Breast epithelium (tissue), 4 donors: Measurements from ENCODE around the gene NXPH4. TPM values are rescaled to one million over a fixed set of nuclear protein-coding genes. Genes with fewer than 3 reads are reported as not detected.

Experiments
- DNase-seq, 2 donors: peaks; one replicate each; pipeline ENCODE4 v3.0.0-alpha.2; 2019; ENCODE audit warnings: low spot score in 2 of 2
- H3K27ac ChIP-seq, 2 donors: fragments of 200-600 bp; sonication (generic) in 1 of 2; one replicate each; pipeline ENCODE4 v1.5.1; 2016 to 2019; ENCODE audit warnings: mild to moderate bottlenecking in 1 of 2
- H3K27me3 ChIP-seq, 2 donors: fragments of 200-600 bp; sonication (generic) in 1 of 2; one replicate each; pipeline versions ENCODE4 v1.5.1 to v1.6.0; 2017 to 2019; ENCODE audit warnings: control low read depth in 1 of 2, mild to moderate bottlenecking in 1 of 2
- H3K36me3 ChIP-seq: fragments of 200-600 bp; one replicate; pipeline ENCODE4 v1.5.1; 2019
- H3K4me1 ChIP-seq, 2 donors: fragments of 200-600 bp; sonication (generic); one replicate each; pipeline ENCODE4 v1.5.1; 2016 to 2019; ENCODE audit warnings: control low read depth in 1 of 2
- H3K4me3 ChIP-seq, 3 donors: fragments of 200-600 bp; sonication (generic); 1 replicate in 2 of 3; 2 replicates in 1 of 3; pipeline ENCODE4 v1.5.1; 2016 to 2019; ENCODE audit warnings: mild to moderate bottlenecking in 3 of 3, moderate library complexity in 2 of 3
- H3K9me3 ChIP-seq, 2 donors: fragments of 200-600 bp; sonication (generic) in 1 of 2; one replicate each; pipeline ENCODE4 v1.5.1; 2016 to 2019; ENCODE audit warnings: control low read depth in 1 of 2
- POLR2A ChIP-seq: fragments of 450-650 bp; IDR thresholded peaks from one replicate; pipeline ENCODE4 v1.6.1; 2016; ENCODE audit warnings: antibody characterized with exemption, mild to moderate bottlenecking, moderate library complexity
- POLR2AphosphoS5 ChIP-seq, 3 donors: sonication (generic); formaldehyde crosslinking; IDR thresholded peaks; one replicate each; pipeline ENCODE4 v1.6.1; 2017; ENCODE audit warnings: antibody characterized with exemption in 3 of 3
- intact Hi-C: fragments of 100-400 bp; cut with DNase I; formaldehyde crosslinking; loops from one replicate; pipeline ENCODE4 v1.15.1; 2023; ENCODE audit warnings: low total_unique reads
- total RNA-seq, 3 donors: library from RNA; depleted of rRNA; stranded (reverse); fragments of >200 nt; gene quantifications; one replicate each; pipeline ENCODE4 v1.1.0, GENCODE V29; 2016
- TF ChIP-seq, protein P1 (sequence below), 3 donors: fragments of 450-650 bp; IDR thresholded peaks; one replicate each; pipeline ENCODE4 v1.5.1; 2016 to 2017; ENCODE audit warnings: antibody characterized with exemption in 3 of 3, mild to moderate bottlenecking in 3 of 3, moderate library complexity in 3 of 3

The NXPH4 gene
- total RNA-seq, 3 donors from 2014 or later, result 0.33 TPM; not detected in 2

DNA sequence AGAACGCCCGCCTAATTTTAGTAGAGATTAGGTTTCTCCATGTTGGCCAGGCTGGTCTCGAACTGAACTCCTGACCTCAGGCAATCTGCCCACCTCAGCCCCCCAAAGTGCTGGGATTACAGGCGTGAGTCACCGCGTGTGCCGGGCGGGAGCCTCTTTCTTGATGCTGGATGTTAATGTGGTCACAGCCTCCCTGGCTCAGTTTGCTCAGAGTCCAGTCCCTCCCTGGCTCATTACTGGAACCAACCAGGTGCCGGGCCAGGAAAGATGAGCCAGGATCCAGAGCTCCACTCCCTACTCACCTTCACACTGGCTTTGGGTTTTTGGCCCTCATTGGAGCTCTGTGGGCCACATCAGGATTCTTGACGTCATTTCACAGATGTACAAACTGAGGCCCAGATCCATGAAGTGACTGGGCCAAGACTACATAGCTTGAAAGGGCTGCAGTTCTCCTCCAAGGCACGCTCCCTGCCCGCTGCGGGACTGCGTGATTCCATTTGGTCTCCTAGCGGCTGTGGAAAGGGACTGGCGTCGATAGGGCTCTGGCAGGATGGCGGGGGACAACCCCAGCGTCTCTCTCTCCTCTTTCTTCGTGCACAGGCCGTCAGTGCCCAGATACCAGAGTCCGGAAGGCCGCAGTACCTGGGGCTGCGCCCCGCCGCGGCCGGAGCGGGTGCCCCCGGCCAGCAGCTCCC lies 7.8 kb downstream of the NXPH4 start:
- intact Hi-C loops, result no loop called here
- peaks cover 9 to 74% of the 10 kb centered on the region in 2 donors for H3K27me3 ChIP-seq
- TF ChIP-seq POLR2AphosphoS5 (IDR thresholded peaks at IDR 0.05) (no peak), POLR2A (no peak)
- TF ChIP-seq, protein P1, sequence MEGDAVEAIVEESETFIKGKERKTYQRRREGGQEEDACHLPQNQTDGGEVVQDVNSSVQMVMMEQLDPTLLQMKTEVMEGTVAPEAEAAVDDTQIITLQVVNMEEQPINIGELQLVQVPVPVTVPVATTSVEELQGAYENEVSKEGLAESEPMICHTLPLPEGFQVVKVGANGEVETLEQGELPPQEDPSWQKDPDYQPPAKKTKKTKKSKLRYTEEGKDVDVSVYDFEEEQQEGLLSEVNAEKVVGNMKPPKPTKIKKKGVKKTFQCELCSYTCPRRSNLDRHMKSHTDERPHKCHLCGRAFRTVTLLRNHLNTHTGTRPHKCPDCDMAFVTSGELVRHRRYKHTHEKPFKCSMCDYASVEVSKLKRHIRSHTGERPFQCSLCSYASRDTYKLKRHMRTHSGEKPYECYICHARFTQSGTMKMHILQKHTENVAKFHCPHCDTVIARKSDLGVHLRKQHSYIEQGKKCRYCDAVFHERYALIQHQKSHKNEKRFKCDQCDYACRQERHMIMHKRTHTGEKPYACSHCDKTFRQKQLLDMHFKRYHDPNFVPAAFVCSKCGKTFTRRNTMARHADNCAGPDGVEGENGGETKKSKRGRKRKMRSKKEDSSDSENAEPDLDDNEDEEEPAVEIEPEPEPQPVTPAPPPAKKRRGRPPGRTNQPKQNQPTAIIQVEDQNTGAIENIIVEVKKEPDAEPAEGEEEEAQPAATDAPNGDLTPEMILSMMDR (IDR thresholded peaks at IDR 0.05), result no peak

DNA sequence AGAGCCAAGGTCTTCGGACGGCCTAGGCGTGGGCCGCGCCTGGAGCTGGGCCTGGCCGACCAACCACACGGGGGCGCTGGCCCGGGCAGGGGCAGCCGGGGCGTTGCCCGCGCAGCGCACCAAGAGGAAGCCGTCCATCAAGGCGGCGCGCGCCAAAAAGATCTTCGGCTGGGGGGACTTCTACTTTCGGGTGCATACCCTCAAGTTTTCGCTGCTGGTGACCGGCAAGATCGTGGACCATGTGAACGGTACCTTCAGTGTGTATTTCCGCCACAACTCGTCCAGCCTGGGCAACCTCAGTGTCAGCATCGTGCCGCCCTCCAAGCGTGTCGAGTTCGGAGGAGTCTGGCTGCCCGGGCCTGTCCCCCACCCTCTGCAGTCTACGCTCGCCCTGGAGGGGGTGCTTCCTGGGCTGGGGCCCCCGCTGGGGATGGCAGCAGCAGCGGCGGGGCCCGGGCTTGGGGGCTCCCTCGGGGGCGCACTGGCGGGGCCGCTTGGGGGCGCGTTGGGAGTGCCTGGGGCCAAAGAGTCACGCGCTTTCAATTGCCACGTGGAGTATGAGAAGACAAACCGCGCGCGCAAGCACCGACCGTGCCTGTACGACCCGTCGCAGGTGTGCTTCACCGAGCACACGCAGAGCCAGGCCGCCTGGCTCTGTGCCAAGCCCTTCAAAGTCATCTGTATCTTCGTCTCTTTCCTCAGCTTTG lies 8.5 kb downstream of the NXPH4 start:
- Histone ChIP-seq H3K9me3 (no peaks in the 10 kb centered on the region), H3K27ac (no peak overlapping the region), H3K36me3 (no peaks in the 10 kb centered on the region), H3K4me1 (no peaks in the 10 kb centered on the region), H3K27me3 (peaks cover 6 to 67% of the 10 kb centered on the region in 2 donors), H3K4me3 (peak overlapping the region in 1 of 3 donors; percentile 37)
- no peak for DNase-seq
- intact Hi-C loops, result no loop called here
- TF ChIP-seq, protein P1 (IDR thresholded peaks at IDR 0.05), result no peak
- no peak for TF ChIP-seq POLR2A
- TF ChIP-seq POLR2AphosphoS5 (IDR thresholded peaks at IDR 0.05), result no peak

More for the DNA sequence above, 7.8 kb downstream of the NXPH4 start:
- DNase-seq, result no peak
- no peaks in the 10 kb centered on the region for H3K9me3 ChIP-seq
- no peaks in the 10 kb centered on the region for H3K36me3 ChIP-seq
- H3K4me1 ChIP-seq, result no peaks in the 10 kb centered on the region
- no peak overlapping the region for H3K4me3 ChIP-seq
- no peak overlapping the region for H3K27ac ChIP-seq

DNA sequence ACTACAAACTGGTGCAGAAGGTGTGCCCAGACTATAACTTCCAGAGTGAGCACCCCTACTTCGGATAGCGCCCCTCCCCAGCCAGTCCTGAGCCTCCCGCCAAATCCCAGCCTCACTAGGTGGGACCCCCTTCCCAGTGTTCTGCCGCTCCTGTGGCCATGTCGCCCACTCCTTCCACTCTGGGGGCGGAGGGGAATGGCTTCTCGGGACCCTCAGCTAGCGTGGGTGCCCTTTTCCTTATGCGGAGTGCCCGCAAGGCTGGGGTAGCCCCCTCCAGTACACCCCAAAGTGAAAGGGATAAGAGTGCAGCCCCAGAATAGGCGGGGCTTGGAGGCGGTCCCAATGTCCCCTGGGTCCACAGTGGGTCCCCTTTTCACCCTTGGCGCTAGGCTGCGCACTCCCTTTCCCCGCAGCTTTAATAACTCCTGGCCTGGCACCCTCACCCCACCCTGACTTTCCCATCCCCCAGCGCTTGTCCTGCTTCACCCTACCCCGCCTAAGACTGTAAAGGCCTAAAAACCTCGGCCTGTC lies 9.2 kb downstream of the NXPH4 start:
- no peak for TF ChIP-seq POLR2AphosphoS5 (IDR thresholded peaks at IDR 0.05)
- TF ChIP-seq, protein P1 (IDR thresholded peaks at IDR 0.05), result no peak
- no peak for TF ChIP-seq POLR2A
- no peak overlapping the region for H3K4me3 ChIP-seq
- no peak for DNase-seq
- no peak overlapping the region for H3K27ac ChIP-seq
- no peaks in the 10 kb centered on the region for H3K36me3 ChIP-seq
- no peaks in the 10 kb centered on the region for H3K9me3 ChIP-seq
- peaks cover 0 to 3% of the 10 kb centered on the region in 2 donors for H3K4me1 ChIP-seq
- intact Hi-C loops, result no loop called here
- peaks cover 5 to 61% of the 10 kb centered on the region in 2 donors for H3K27me3 ChIP-seq

DNA sequence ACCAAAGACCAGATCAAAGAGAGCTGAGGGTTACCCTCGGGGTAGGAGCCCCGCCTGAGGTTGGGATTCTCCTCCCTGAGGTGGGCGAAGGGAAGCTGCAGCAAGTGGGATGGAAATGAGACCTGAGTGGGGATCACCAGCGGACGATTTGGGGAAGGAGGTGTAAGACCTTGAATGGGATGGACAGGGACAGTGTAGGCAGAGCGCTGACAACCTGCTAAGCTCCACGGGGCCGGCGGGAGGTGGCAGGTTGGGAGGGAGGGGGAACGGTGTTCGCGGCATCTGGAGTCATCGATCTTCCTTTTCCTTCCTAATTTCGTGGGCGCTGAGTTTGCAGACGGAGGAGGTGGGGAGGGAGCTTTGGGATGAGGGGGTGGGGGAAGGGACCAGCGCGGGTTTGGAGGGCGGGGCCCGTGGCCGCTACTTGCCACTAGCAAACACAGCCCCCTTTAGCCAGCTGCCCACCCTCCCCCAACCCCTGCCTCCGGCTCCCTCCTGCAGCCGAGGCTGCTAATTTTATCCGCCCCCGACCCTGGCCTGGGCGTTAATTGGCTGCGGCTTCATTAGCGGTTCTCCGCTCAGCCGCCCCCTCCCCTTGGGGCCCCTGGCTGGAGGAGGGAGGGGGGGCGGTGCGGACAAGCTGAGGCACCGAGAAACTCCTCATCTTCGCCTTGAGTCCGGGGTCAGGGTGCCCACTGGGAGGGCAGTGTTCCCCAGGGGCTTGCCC lies 10.2 kb downstream of the NXPH4 start:
- H3K4me1 ChIP-seq, result peaks cover 0 to 4% of the 10 kb centered on the region in 2 donors
- intact Hi-C loops, result no loop called here
- H3K27me3 ChIP-seq, result peaks cover 2 to 51% of the 10 kb centered on the region in 2 donors
- H3K36me3 ChIP-seq, result no peaks in the 10 kb centered on the region
- peak overlapping the region in 2 of 3 donors; percentile 35 to 45 for H3K4me3 ChIP-seq
- TF ChIP-seq POLR2A, result no peak
- no peak for TF ChIP-seq POLR2AphosphoS5 (IDR thresholded peaks at IDR 0.05)
- TF ChIP-seq, protein P1 (IDR thresholded peaks at IDR 0.05), result no peak
- H3K27ac ChIP-seq, result no peak overlapping the region
- no peak for DNase-seq
- no peaks in the 10 kb centered on the region for H3K9me3 ChIP-seq
